22Rv1 (cell line): ENCODE results near the gene ADAMTS9.

Source experiments
- H3K27ac ChIP-seq: fragments of 450-650 bp; 2 replicates; pipeline ENCODE4 v1.5.1; 2017
- CTCF ChIP-seq: fragments of 450-650 bp; IDR thresholded peaks from 2 replicates; pipeline ENCODE4 v1.5.1; 2017; ENCODE audit warnings: mild to moderate bottlenecking
- ZFX ChIP-seq: fragments of 450-650 bp; IDR thresholded peaks from 2 replicates; pipeline ENCODE4 v1.6.1; 2017; ENCODE audit warnings: antibody characterized with exemption, borderline replicate concordance

Gene ADAMTS9

GRCh38 chr3:64696896-64697295 lies 9.1 kb upstream of the ADAMTS9 start:
- no peak for TF ChIP-seq CTCF
- no peak for TF ChIP-seq ZFX
- no peak overlapping the region for H3K27ac ChIP-seq

GRCh38 chr3:64694114-64694513 lies 6.3 kb upstream of the ADAMTS9 start:
- TF ChIP-seq ZFX (no peak), CTCF (no peak)
- H3K27ac ChIP-seq = no peak overlapping the region

- TF ChIP-seq CTCF = no peak
- no peak for TF ChIP-seq ZFX
- no peak overlapping the region for H3K27ac ChIP-seq
These were observed 5.2 kb upstream of the ADAMTS9 start for GRCh38 chr3:64693031-64693430.

GRCh38 chr3:64691051-64691450 lies 3.3 kb upstream of the ADAMTS9 start:
- TF ChIP-seq ZFX (no peak), CTCF (no peak)
- H3K27ac ChIP-seq = no peak overlapping the region

- H3K27ac ChIP-seq = no peak overlapping the region
- TF ChIP-seq ZFX (no peak), CTCF (no peak)
These were observed 567 bp downstream of the ADAMTS9 start for GRCh38 chr3:64687086-64687780.

GRCh38 chr3:64686446-64686908 lies 1.3 kb downstream of the ADAMTS9 start:
- H3K27ac ChIP-seq = no peak overlapping the region
- TF ChIP-seq CTCF (no peak), ZFX (no peak)

GRCh38 chr3:64685800-64686445 lies 1.9 kb downstream of the ADAMTS9 start:
- no peak overlapping the region for H3K27ac ChIP-seq
- TF ChIP-seq ZFX (no peak), CTCF (no peak)
